A549 (cell line): ENCODE results near the gene SYP. TPM values are rescaled to one million over a fixed set of nuclear protein-coding genes. Genes with fewer than 3 reads are reported as not detected.
A peak's percentile ranks its signal among the peaks of the same experiment; 100 is the strongest.

Experiments used
- ATAC-seq, 2 experiments: fragments of 200-7000 bp in 1 of 2; fragments of >200 bp in 1 of 2; cut with Nextera tagmentation in 1 of 2; cut with Tn5 transposase in 1 of 2; 3 replicates each; pipeline versions ENCODE4 v1.8.0 to v1.9.1; 2018 to 2020; ENCODE audit warnings: mild to moderate bottlenecking in 1 of 2, moderate library complexity in 1 of 2
- CTCF ChIA-PET: fragments of 300-600 bp; sonication (Branson Sonifier 250); formaldehyde crosslinking; extraction: SDS; loops from one replicate; lab custom pipeline; 2021; ENCODE audit warnings: antibody characterized with exemption, inconsistent platforms; lab: Yijun Ruan, JAX
- POLR2A ChIA-PET: fragments of 350-600 bp; formaldehyde crosslinking; extraction: SDS; loops from one replicate; lab custom pipeline; 2021; ENCODE audit warnings: antibody characterized with exemption, inconsistent platforms; lab: Yijun Ruan, JAX
- DNase-seq, 2 experiments: peaks; one replicate each; pipeline versions ENCODE4 v3.0.0 to v3.0.0-alpha.2; 2011 to 2016; ENCODE audit warnings: low read depth in 1 of 2, low spot score in 1 of 2
- FAIRE-seq: peaks from 2 replicates; lab custom pipeline; 2011; peaks lifted over from hg19 to GRCh38; lab: Jason Lieb, UNC
- H3K27ac ChIP-seq, 2 experiments: fragments of >200 bp; sonication (Bioruptor Twin); formaldehyde crosslinking; 3 replicates each; pipeline ENCODE4 v1.5.1; 2016 to 2017
- H3K4me1 ChIP-seq: fragments of >200 bp; sonication (Bioruptor Twin); formaldehyde crosslinking; 3 replicates; pipeline ENCODE4 v1.6.1; 2016
- H3K4me2 ChIP-seq: fragments of >200 bp; sonication (Bioruptor Twin); formaldehyde crosslinking; 3 replicates; pipeline ENCODE4 v1.6.1; 2016
- H3K4me3 ChIP-seq: fragments of >200 bp; sonication (Bioruptor Twin); formaldehyde crosslinking; 3 replicates; pipeline ENCODE4 v1.5.1; 2016
- H3K9me3 ChIP-seq: fragments of >200 bp; sonication (Bioruptor Twin); formaldehyde crosslinking; 3 replicates; pipeline ENCODE4 v1.6.1; 2016
- CBX2 ChIP-seq: fragments of 200-600 bp; sonication (generic); IDR thresholded peaks from 2 replicates; pipeline ENCODE4 v1.6.1; 2016; ENCODE audit warnings: low read depth, mild to moderate bottlenecking, borderline replicate concordance
- CEBPB ChIP-seq, 2 experiments: fragments of >200 bp in 1 of 2; sonication (Bioruptor Twin) in 1 of 2; formaldehyde crosslinking in 1 of 2; IDR thresholded peaks; 2 replicates each; pipeline ENCODE4 v1.6.1; 2012 to 2016
- CHD2 ChIP-seq: fragments of 150-350 bp; IDR thresholded peaks from 2 replicates; pipeline ENCODE4 v1.6.1; 2014; ENCODE audit warnings: low read length; ENCODE audit not compliant: partially characterized antibody
- HOXB5 ChIP-seq: fragments of 250-450 bp; sonication (Bioruptor Pico); IDR thresholded peaks from 2 replicates; pipeline ENCODE4 v1.5.0; 2020; ENCODE audit warnings: mild to moderate bottlenecking, moderate library complexity
- JUNB ChIP-seq: fragments of >200 bp; sonication (Bioruptor Twin); formaldehyde crosslinking; IDR thresholded peaks from 2 replicates; pipeline ENCODE4 v1.6.1; 2016
- KDM1A ChIP-seq: fragments of 200-600 bp; sonication (generic); IDR thresholded peaks from 2 replicates; pipeline ENCODE4 v1.6.1; 2016; ENCODE audit warnings: low read depth, mild to moderate bottlenecking
- MYC ChIP-seq: IDR thresholded peaks from 2 replicates; pipeline ENCODE4 v1.6.1; 2012; ENCODE audit warnings: mild to moderate bottlenecking, inconsistent platforms, low read length, improper control_type of control experiment, borderline replicate concordance
- NPAS2 ChIP-seq: fragments of 250-450 bp; sonication (Bioruptor Pico); IDR thresholded peaks from 2 replicates; pipeline ENCODE4 v1.8.0; 2022; ENCODE audit warnings: mild to moderate bottlenecking, moderate library complexity, borderline replicate concordance
- NR3C1 ChIP-seq: fragments of >200 bp; sonication (Bioruptor Twin); formaldehyde crosslinking; IDR thresholded peaks from 3 replicates; pipeline ENCODE4 v1.6.1; 2017
- POLR2A ChIP-seq: IDR thresholded peaks from 2 replicates; pipeline ENCODE4 v1.6.1; 2012; ENCODE audit warnings: mild to moderate bottlenecking, low read length
- RCOR1 ChIP-seq: fragments of 150-350 bp; IDR thresholded peaks from 2 replicates; pipeline ENCODE4 v1.6.1; 2014; ENCODE audit warnings: antibody characterized with exemption, low read length, low read depth
- TP53 ChIP-seq: fragments of 250-450 bp; sonication (Bioruptor Pico); IDR thresholded peaks from 2 replicates; pipeline ENCODE4 v1.5.0; 2021; ENCODE audit warnings: mild to moderate bottlenecking, moderate library complexity
- ZSCAN20 ChIP-seq: fragments of 250-450 bp; sonication (Bioruptor Pico); IDR thresholded peaks from 2 replicates; pipeline ENCODE4 v1.8.0; 2022; ENCODE audit warnings: mild to moderate bottlenecking, moderate library complexity
- WGBS: methylation state at CpG from one replicate; pipeline ENCODE4 v1.1.6; 2017; ENCODE audit errors: missing lambda C conversion rate; 5-methylcytosine and 5-hydroxymethylcytosine counted together
- polyA plus RNA-seq, 4 experiments: library from polyadenylated mRNA; depleted of rRNA in 3 of 4; stranded (reverse); fragments of >200 nt; fragmentation: RNase III in 1 of 4; extraction: RNeasy Plus Mini Kit Qiagen cat#74134 plus additional on column Dnase treatment in 1 of 4; gene quantifications; 2 replicates in 3 of 4; 3 replicates in 1 of 4; pipeline ENCODE4 v1.2.3, GENCODE V29; 2011 to 2017
- TF ChIP-seq, protein P1 (sequence below): fragments of 450-650 bp; IDR thresholded peaks from 2 replicates; pipeline ENCODE4 v1.6.1; 2014; ENCODE audit warnings: antibody characterized with exemption
- TF ChIP-seq, protein P2 (sequence below): IDR thresholded peaks from 2 replicates; pipeline ENCODE4 v1.6.1; 2012
- TF ChIP-seq, protein P3 (sequence below): fragments of 150-350 bp; IDR thresholded peaks from 2 replicates; pipeline ENCODE4 v1.6.1; 2014; ENCODE audit warnings: low read depth, mild to moderate bottlenecking, low read length
- TF ChIP-seq, protein P4 (sequence below): fragments of >200 bp; sonication (Bioruptor Twin); formaldehyde crosslinking; IDR thresholded peaks from 3 replicates; pipeline ENCODE4 v1.6.1; 2016

The SYP gene
- polyA plus RNA-seq, 2 of the 4 experiments (the other 2 are of a cell fraction), result 1.3 to 3.8 TPM

GRCh38 chrX:49202022-49202421 is 2.0 kb upstream of the SYP start:
- Histone ChIP-seq H3K4me2 (no peak overlapping the region), H3K4me1 (peaks cover 9% of the 10 kb centered on the region; the same call in 1 of the 3 replicates), H3K9me3 (no peaks in the 10 kb centered on the region), H3K27ac (no peak overlapping the region), H3K4me3 (no peak overlapping the region)
- no peak for ATAC-seq
- CTCF ChIA-PET, result interaction anchor here (1.6 kb wide), 1 partner anchor 9 kb away, joined by 5 read pairs; no protein-coding TSS in a partner anchor
- no peak for DNase-seq
- POLR2A ChIA-PET, result interaction anchor here (1.5 kb wide), 1 partner anchor 11 kb away, joined by 5 read pairs; no protein-coding TSS in a partner anchor
- TF ChIP-seq CHD2 (no peak), ZSCAN20 (CRISPR knock-in tag) (no peak), MYC (no peak), CBX2 (no peak), NPAS2 (CRISPR knock-in tag) (no peak)
- FAIRE-seq, result no peak
- 48% methylated on average over 2 of the region's 2 CpGs for whole genome bisulfite sequencing

- no peak overlapping the region; a peak in 1 of 6 replicates for H3K27ac ChIP-seq
- TF ChIP-seq JUNB, result no peak
- TF ChIP-seq, protein P1, sequence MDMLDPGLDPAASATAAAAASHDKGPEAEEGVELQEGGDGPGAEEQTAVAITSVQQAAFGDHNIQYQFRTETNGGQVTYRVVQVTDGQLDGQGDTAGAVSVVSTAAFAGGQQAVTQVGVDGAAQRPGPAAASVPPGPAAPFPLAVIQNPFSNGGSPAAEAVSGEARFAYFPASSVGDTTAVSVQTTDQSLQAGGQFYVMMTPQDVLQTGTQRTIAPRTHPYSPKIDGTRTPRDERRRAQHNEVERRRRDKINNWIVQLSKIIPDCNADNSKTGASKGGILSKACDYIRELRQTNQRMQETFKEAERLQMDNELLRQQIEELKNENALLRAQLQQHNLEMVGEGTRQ, result no peak
- TF ChIP-seq NR3C1, result no peak
- TF ChIP-seq, protein P2, sequence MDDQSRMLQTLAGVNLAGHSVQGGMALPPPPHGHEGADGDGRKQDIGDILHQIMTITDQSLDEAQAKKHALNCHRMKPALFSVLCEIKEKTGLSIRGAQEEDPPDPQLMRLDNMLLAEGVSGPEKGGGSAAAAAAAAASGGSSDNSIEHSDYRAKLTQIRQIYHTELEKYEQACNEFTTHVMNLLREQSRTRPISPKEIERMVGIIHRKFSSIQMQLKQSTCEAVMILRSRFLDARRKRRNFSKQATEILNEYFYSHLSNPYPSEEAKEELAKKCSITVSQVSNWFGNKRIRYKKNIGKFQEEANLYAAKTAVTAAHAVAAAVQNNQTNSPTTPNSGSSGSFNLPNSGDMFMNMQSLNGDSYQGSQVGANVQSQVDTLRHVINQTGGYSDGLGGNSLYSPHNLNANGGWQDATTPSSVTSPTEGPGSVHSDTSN, result no peak
- no peak for TF ChIP-seq CEBPB (IDR thresholded peaks at IDR 0.05)
- TF ChIP-seq HOXB5 (CRISPR knock-in tag), result no peak
- TF ChIP-seq, protein P3, sequence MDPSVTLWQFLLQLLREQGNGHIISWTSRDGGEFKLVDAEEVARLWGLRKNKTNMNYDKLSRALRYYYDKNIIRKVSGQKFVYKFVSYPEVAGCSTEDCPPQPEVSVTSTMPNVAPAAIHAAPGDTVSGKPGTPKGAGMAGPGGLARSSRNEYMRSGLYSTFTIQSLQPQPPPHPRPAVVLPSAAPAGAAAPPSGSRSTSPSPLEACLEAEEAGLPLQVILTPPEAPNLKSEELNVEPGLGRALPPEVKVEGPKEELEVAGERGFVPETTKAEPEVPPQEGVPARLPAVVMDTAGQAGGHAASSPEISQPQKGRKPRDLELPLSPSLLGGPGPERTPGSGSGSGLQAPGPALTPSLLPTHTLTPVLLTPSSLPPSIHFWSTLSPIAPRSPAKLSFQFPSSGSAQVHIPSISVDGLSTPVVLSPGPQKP, result no peak
- TF ChIP-seq, all 56 proteins: peak for 0
- FAIRE-seq, result no peak
- no peaks in the 10 kb centered on the region for H3K9me3 ChIP-seq
- peak overlapping the region; percentile 70 for H3K4me2 ChIP-seq
- WGBS, result 16% methylated on average over 9 of the region's 11 CpGs
- DNase-seq, result no peak
- H3K4me1 ChIP-seq, result peaks cover 9% of the 10 kb centered on the region; the same call in 1 of the 3 replicates
- ChIA-PET POLR2A (no interaction called here), CTCF (no interaction called here)
- peak overlapping the region; percentile 42; the same call in 2 of the 3 replicates for H3K4me3 ChIP-seq
- ATAC-seq, result no peak
Measured at GRCh38 chrX:49199315-49199595, 738 bp downstream of the SYP start.

- FAIRE-seq, result no peak
- CTCF ChIA-PET, result no interaction called here
Measured at GRCh38 chrX:49198540-49199314, 1.3 kb downstream of the SYP start.

More at GRCh38 chrX:49198540-49199314, 1.3 kb downstream of the SYP start:
- no peak for DNase-seq
- POLR2A ChIA-PET, result no interaction called here
- no peak overlapping the region for H3K4me3 ChIP-seq
- peaks cover 9% of the 10 kb centered on the region; the same call in 1 of the 3 replicates for H3K4me1 ChIP-seq
- 20% methylated on average over 8 of the region's 12 CpGs for WGBS
- H3K9me3 ChIP-seq, result no peaks in the 10 kb centered on the region
- no peak for ATAC-seq
- no peak overlapping the region for H3K27ac ChIP-seq
- TF ChIP-seq POLR2A, result no peak
- TF ChIP-seq TP53 (CRISPR knock-in tag), result no peak
- TF ChIP-seq KDM1A, result no peak
- TF ChIP-seq, protein P4, sequence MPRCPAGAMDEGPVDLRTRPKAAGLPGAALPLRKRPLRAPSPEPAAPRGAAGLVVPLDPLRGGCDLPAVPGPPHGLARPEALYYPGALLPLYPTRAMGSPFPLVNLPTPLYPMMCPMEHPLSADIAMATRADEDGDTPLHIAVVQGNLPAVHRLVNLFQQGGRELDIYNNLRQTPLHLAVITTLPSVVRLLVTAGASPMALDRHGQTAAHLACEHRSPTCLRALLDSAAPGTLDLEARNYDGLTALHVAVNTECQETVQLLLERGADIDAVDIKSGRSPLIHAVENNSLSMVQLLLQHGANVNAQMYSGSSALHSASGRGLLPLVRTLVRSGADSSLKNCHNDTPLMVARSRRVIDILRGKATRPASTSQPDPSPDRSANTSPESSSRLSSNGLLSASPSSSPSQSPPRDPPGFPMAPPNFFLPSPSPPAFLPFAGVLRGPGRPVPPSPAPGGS, result no peak
- no peak for TF ChIP-seq RCOR1
- peak overlapping the region; percentile 70; the same call in 2 of the 3 replicates for H3K4me2 ChIP-seq
